Fibroblast of lung (primary cell): ENCODE data around the gene RNF157. TPM values are rescaled to one million over a fixed set of nuclear protein-coding genes. Genes with fewer than 3 reads are reported as not detected.
"Not testable (repeated sequence)": the region's sequence is repeated elsewhere in the genome, so short reads cannot be mapped to it uniquely, and the experiment has no call there.

ENCODE experiments used
- DNase-seq, 2 donors: peaks; one replicate each; pipeline versions ENCODE4 v3.0.0 to v3.0.0-alpha.2; 2010; ENCODE audit warnings: low read depth in 2 of 2
- H2AFZ ChIP-seq: 2 replicates; pipeline ENCODE4 v1.5.1; 2012; ENCODE audit warnings: low read length, control low read depth, inconsistent platforms
- H3K27ac ChIP-seq: 2 replicates; pipeline ENCODE4 v1.5.1; 2011; ENCODE audit warnings: low read length, control low read depth; ENCODE audit not compliant: insufficient read depth
- H3K27me3 ChIP-seq: 2 replicates; pipeline ENCODE4 v1.5.1; 2011; ENCODE audit warnings: mild to moderate bottlenecking, low read length; ENCODE audit not compliant: control insufficient read depth, insufficient read depth
- H3K36me3 ChIP-seq: 2 replicates; pipeline ENCODE4 v1.5.1; 2011; ENCODE audit warnings: low read length; ENCODE audit not compliant: control insufficient read depth, insufficient read depth
- H3K4me1 ChIP-seq: 2 replicates; pipeline ENCODE4 v1.5.1; 2011; ENCODE audit warnings: low read length; ENCODE audit not compliant: control insufficient read depth, insufficient read depth; ENCODE audit errors: extremely low read depth
- H3K4me2 ChIP-seq: 2 replicates; pipeline ENCODE4 v1.5.1; 2011; ENCODE audit warnings: low read length, control low read depth; ENCODE audit not compliant: insufficient read depth; ENCODE audit errors: extremely low read depth
- H3K4me3 ChIP-seq, 4 experiments: fragments of 200-600 bp in 1 of 4; sonication (generic) in 1 of 4; replicated peaks in 1 of 4; 2 replicates each; pipeline ENCODE4 v1.5.1; 2011 to 2016; ENCODE audit warnings: low read length in 4 of 4, low read depth in 3 of 4, mild to moderate bottlenecking in 3 of 4, control low read depth in 2 of 4, inconsistent platforms in 1 of 4, mixed read lengths in 1 of 4; ENCODE audit not compliant: insufficient read depth in 1 of 4; ENCODE audit errors: control extremely low read depth in 1 of 4
- H3K79me2 ChIP-seq: 2 replicates; pipeline ENCODE4 v1.5.1; 2012; ENCODE audit warnings: mild to moderate bottlenecking, low read length, inconsistent platforms; ENCODE audit not compliant: control insufficient read depth, insufficient read depth
- H3K9ac ChIP-seq: 2 replicates; pipeline ENCODE4 v1.5.1; 2011; ENCODE audit warnings: mild to moderate bottlenecking, low read length, control low read depth; ENCODE audit not compliant: insufficient read depth
- H3K9me3 ChIP-seq: 2 replicates; pipeline ENCODE4 v1.5.1; 2012; ENCODE audit warnings: low read depth, low read length; ENCODE audit not compliant: control insufficient read depth, insufficient read depth
- H4K20me1 ChIP-seq: 2 replicates; pipeline ENCODE4 v1.5.1; 2011; ENCODE audit warnings: low read length; ENCODE audit not compliant: control insufficient read depth, insufficient read depth; ENCODE audit errors: extremely low read depth
- EZH2 ChIP-seq: IDR thresholded peaks from 2 replicates; pipeline ENCODE4 v1.5.1; 2012; ENCODE audit warnings: low read length, control low read depth, mild to moderate bottlenecking; ENCODE audit errors: missing control alignments
- polyA plus RNA-seq, 2 donors: library from polyadenylated mRNA; depleted of rRNA in 1 of 2; stranded (reverse) in 1 of 2; unstranded in 1 of 2; fragments of >200 nt; gene quantifications; 2 replicates each; pipeline ENCODE4 v1.2.1, GENCODE V29; 2011 to 2012; ENCODE audit warnings: missing spikeins in 1 of 2
- total RNA-seq: library from RNA; depleted of rRNA; stranded (reverse); fragments of >200 nt; gene quantifications from 2 replicates; pipeline ENCODE4 v1.2.1, GENCODE V29; 2014
- TF ChIP-seq, protein P1 (sequence below), 2 donors: IDR thresholded peaks in 1 of 2; conservative IDR thresholded peaks in 1 of 2; 1 replicate in 1 of 2; 2 replicates in 1 of 2; pipeline ENCODE4 v1.5.1; 2011 to 2012; ENCODE audit warnings: low read length in 2 of 2, control low read depth in 1 of 2, inconsistent platforms in 1 of 2, low read depth in 1 of 2, mild to moderate bottlenecking in 1 of 2

The RNF157 gene
- total and polyA plus RNA-seq, 2 donors (not counting 1 experiment from before 2014, with no cell fraction given), result 2.0 to 3.1 TPM

DNA sequence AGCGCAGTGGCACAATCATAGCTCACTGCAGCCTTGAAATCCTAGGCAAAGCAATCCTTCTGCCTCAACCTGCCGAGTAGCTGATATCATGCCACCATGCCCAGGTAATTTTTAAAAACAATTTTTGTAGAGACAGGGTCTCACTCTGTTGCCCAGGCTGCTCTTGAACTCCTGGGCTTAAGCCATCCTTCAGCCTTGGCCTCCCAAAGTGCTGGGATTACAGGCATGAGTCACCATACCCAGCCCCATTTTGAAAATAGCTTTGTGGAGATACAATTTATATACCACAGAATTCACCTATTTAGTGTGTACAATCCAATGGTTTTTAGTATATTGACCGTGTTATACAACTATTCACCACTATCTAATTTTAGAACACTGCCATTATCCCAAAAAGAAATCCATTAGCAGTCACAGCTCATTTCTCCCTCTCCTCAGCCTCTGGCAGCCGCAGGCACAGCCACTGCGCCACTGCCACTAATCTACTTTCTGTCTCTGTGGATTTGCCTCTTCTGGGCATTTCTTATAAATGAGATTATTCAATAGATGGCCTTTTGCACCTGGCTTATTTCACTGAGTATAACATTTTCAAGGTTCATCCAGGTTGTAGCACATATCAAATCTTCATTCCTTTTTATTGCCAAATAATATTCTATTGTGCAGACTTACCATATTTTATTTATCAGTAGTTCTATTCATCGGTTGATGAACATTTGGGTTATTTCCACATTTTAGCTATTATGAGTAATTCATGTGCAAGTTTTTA, 6.5 kb downstream of the RNF157 start:
- Histone ChIP-seq H3K9me3 (no peaks in the 10 kb centered on the region), H3K36me3 (no peaks in the 10 kb centered on the region), H3K27ac (no peak overlapping the region), H3K4me2 (no peak overlapping the region), H3K4me3 (no peak overlapping the region), H3K79me2 (no peaks in the 10 kb centered on the region), H3K9ac (no peak overlapping the region), H4K20me1 (no peaks in the 10 kb centered on the region), H3K27me3 (no peaks in the 10 kb centered on the region), H2AFZ (no peak overlapping the region), H3K4me1 (peaks cover 2% of the 10 kb centered on the region)
- no peak for DNase-seq
- TF ChIP-seq EZH2, result no peak
- TF ChIP-seq, protein P1, sequence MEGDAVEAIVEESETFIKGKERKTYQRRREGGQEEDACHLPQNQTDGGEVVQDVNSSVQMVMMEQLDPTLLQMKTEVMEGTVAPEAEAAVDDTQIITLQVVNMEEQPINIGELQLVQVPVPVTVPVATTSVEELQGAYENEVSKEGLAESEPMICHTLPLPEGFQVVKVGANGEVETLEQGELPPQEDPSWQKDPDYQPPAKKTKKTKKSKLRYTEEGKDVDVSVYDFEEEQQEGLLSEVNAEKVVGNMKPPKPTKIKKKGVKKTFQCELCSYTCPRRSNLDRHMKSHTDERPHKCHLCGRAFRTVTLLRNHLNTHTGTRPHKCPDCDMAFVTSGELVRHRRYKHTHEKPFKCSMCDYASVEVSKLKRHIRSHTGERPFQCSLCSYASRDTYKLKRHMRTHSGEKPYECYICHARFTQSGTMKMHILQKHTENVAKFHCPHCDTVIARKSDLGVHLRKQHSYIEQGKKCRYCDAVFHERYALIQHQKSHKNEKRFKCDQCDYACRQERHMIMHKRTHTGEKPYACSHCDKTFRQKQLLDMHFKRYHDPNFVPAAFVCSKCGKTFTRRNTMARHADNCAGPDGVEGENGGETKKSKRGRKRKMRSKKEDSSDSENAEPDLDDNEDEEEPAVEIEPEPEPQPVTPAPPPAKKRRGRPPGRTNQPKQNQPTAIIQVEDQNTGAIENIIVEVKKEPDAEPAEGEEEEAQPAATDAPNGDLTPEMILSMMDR (conservative IDR thresholded peaks at IDR 0.05 in 1 of 2, IDR thresholded peaks at IDR 0.05 in 1 of 2; ENCODE audit: low read depth in 1 of 2, low read length in 2 of 2), result no peak

DNA sequence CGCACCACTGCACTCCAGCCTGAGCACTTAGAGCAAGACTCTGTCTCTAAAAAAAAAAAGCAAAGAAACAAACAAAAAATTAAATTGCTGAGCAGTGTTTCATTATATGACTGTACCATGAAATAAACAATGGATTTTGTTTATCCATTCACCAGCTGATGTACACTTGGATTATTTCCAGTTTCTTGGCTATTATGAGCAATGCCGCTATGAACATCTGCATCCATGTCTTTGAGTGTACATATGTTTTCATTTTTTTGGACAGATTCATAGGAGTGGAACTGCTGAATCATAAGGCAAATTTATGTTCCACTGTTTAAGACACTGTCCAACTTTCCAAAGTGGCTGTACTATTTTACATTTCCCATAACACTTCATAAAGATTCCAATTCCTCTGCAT, 8.0 kb downstream of the RNF157 start:
- peak overlapping the region; percentile 67 for H3K27ac ChIP-seq
- peak; percentile 65 to 97 for DNase-seq

DNA sequence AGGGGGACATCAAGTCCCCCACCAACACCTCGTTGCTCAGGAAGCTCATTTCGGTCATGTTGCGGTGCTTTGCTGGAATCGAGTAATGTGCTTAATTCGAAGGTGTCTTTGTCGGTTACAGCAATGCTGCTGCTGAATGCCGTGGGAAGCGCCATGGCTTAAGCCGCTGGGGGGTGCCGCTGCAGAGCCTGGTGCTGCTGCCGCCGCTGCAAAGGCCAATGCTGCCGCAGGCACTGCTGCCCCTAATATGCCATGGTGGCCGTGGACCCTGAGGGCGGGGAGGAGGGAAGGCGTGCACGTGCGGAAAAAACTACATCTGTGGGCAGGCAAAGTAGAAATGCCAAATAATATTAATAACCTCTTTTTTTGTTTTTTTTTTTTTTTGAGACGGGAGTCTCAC, 13.5 kb downstream of the RNF157 start:
- H4K20me1 ChIP-seq, H3K4me3 ChIP-seq, DNase-seq, H3K27ac ChIP-seq, H3K9ac ChIP-seq, H3K79me2 ChIP-seq, H3K27me3 ChIP-seq, H3K9me3 ChIP-seq, H2AFZ ChIP-seq, H3K36me3 ChIP-seq, H3K4me1 ChIP-seq, H3K4me2 ChIP-seq: not testable (repeated sequence)

More for the DNA sequence above, 8.0 kb downstream of the RNF157 start:
- Histone ChIP-seq H3K4me1 (peaks cover 2% of the 10 kb centered on the region), H3K27me3 (no peaks in the 10 kb centered on the region), H3K79me2 (no peaks in the 10 kb centered on the region), H3K9ac (no peak overlapping the region), H3K4me2 (peak overlapping the region; percentile 49), H3K36me3 (no peaks in the 10 kb centered on the region), H4K20me1 (no peaks in the 10 kb centered on the region), H3K9me3 (no peaks in the 10 kb centered on the region), H3K4me3 (no peak overlapping the region), H2AFZ (no peak overlapping the region)
- TF ChIP-seq, protein P1 (conservative IDR thresholded peaks at IDR 0.05 in 1 of 2, IDR thresholded peaks at IDR 0.05 in 1 of 2; ENCODE audit: low read depth in 1 of 2, low read length in 2 of 2), result no peak
- TF ChIP-seq EZH2, result no peak

DNA sequence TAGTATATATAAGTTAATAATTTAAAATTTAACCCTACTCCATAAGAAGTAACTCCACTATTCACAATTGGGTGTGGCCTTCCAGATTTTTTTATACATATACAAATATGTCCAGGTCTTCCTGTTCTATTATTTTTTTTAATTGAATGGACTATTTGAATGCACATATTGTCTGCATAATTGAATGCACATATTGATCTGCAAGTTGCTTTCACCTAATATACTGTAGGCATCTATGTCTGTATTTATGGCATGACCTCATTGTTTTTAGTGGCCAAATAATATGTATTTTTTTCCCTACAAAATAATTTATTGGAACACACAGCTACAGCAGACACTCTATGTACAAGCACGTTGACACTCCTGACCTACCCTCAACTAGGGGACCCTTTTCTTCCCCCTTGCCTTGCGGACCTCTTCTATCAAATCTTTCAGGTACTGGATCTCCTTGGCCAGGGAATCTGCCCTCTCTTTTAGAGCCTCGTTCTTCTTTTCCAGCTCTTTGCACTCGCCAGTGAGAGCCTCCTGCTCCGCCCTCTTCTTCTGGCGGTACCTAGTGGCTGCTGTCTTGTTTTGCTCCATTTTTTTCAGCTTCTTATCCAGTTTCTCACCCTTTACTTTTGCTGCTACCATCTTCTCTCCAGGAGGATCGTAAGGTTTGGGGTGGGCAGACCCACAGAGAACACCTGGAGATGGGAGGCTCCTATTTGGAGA, 14.8 kb downstream of the RNF157 start:
- not testable (repeated sequence) for H3K4me3 ChIP-seq, H3K27me3 ChIP-seq, H3K4me2 ChIP-seq, H3K27ac ChIP-seq, H4K20me1 ChIP-seq, H3K9me3 ChIP-seq, H3K4me1 ChIP-seq, H2AFZ ChIP-seq, DNase-seq, H3K79me2 ChIP-seq, H3K36me3 ChIP-seq, H3K9ac ChIP-seq
